GM12878 (cell line): Measurements from ENCODE around the gene NCAN.

ENCODE experiments used
- ATF7 ChIP-seq: fragments of 450-650 bp; IDR thresholded peaks from 2 replicates; pipeline ENCODE4 v1.6.1; 2016; ENCODE audit warnings: low read depth, mild to moderate bottlenecking
- BCL11A ChIP-seq: IDR thresholded peaks from 2 replicates; pipeline ENCODE4 v1.6.1; 2011; ENCODE audit warnings: low read depth, low read length
- CHD2 ChIP-seq: IDR thresholded peaks from 2 replicates; pipeline ENCODE4 v1.6.1; 2011; ENCODE audit warnings: low read depth, low read length, improper control_type of control experiment, borderline replicate concordance
- GABPA ChIP-seq: IDR thresholded peaks from 2 replicates; pipeline ENCODE4 v1.6.1; 2014; ENCODE audit warnings: antibody characterized with exemption, low read depth, mild to moderate bottlenecking, inconsistent platforms
- SIN3A ChIP-seq: IDR thresholded peaks from 2 replicates; pipeline ENCODE4 v1.6.1; 2012; ENCODE audit warnings: low read depth, low read length, improper control_type of control experiment
- SP1 ChIP-seq: IDR thresholded peaks from one replicate; pipeline ENCODE4 v1.6.1; 2011; ENCODE audit warnings: low read depth, low read length
- TF ChIP-seq, protein P1 (sequence below): IDR thresholded peaks from 2 replicates; pipeline ENCODE4 v1.6.1; 2011; ENCODE audit warnings: low read depth, low read length, improper control_type of control experiment, borderline replicate concordance

DNA sequence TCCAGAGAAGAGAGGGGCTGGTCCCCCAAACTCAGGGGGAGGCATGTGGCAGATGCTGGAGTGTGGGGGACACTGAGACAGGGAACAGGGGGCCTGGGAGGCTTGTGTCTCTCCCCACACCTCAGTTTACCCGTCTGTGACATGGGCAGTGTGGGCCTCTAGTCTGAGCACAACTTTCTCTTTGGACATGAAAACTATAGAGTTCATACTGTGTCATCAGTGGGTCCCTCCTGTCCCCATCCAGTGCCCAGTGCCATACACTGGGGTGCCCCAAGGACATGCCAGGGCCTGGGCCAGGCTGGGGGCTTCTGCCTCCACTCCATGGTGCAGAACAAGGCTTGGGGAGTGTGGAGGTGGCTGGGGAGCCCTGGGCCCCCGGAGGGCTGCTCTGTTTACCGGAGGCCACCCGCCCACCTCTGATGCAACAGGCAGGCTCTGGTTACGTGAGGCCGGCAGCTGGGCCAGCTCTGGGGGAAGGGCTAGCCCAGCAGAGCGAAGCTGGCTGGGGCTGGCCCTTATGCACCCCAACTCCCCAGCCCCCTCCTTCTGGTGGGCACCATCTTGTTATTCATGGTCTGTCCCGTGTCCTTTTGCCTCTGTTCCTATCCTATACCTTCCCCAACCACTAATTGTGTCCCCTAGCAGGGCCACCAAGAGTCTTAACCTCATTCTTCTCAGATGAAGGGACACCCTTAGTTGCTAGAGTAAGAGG is 39.8 kb upstream of the NCAN start:
- TF ChIP-seq ATF7 (no peak), CHD2 (no peak), SP1 (peak; percentile 56), BCL11A (no peak), SIN3A (no peak), GABPA (no peak)
- TF ChIP-seq, protein P1, sequence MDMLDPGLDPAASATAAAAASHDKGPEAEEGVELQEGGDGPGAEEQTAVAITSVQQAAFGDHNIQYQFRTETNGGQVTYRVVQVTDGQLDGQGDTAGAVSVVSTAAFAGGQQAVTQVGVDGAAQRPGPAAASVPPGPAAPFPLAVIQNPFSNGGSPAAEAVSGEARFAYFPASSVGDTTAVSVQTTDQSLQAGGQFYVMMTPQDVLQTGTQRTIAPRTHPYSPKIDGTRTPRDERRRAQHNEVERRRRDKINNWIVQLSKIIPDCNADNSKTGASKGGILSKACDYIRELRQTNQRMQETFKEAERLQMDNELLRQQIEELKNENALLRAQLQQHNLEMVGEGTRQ: no peak
